Raji (cell line): Measurements from ENCODE around the gene ALDOC.

Source experiments
- POLR2A ChIP-seq: IDR thresholded peaks from 2 replicates; pipeline ENCODE4 v1.6.1; 2011; ENCODE audit warnings: low read depth, low read length, control low read depth; ENCODE audit not compliant: insufficient read depth

ALDOC gene

GRCh38 chr17:28532050-28532960 lies 44.4 kb downstream of the ALDOC start:
- no peak for TF ChIP-seq POLR2A

- no peak for TF ChIP-seq POLR2A
Observed at GRCh38 chr17:28530926-28531325, 45.8 kb downstream of the ALDOC start.

GRCh38 chr17:28530250-28530649 lies 46.4 kb downstream of the ALDOC start:
- TF ChIP-seq POLR2A, result no peak

GRCh38 chr17:28529013-28529400 lies 47.7 kb downstream of the ALDOC start:
- no peak for TF ChIP-seq POLR2A

GRCh38 chr17:28528327-28529012 lies 48.2 kb downstream of the ALDOC start:
- TF ChIP-seq POLR2A, result no peak

GRCh38 chr17:28527859-28528258 lies 48.8 kb downstream of the ALDOC start:
- no peak for TF ChIP-seq POLR2A

GRCh38 chr17:28527181-28527681 lies 49.5 kb downstream of the ALDOC start:
- no peak for TF ChIP-seq POLR2A

- TF ChIP-seq POLR2A, result no peak
Observed at GRCh38 chr17:28526381-28526780, 50.3 kb downstream of the ALDOC start.

GRCh38 chr17:28524476-28525424 lies 51.9 kb downstream of the ALDOC start:
- no peak for TF ChIP-seq POLR2A

GRCh38 chr17:28523876-28524275 lies 52.8 kb downstream of the ALDOC start:
- TF ChIP-seq POLR2A, result no peak

GRCh38 chr17:28523186-28523585 lies 53.5 kb downstream of the ALDOC start:
- TF ChIP-seq POLR2A, result no peak
